Measurements from ENCODE around the gene RAB4B.
A peak's percentile ranks its signal among the peaks of the same experiment; 100 is the strongest.
"Not testable (repeated sequence)": the region's sequence is repeated elsewhere in the genome, so short reads cannot be mapped to it uniquely, and the experiment has no call there.

Gene RAB4B

DNA sequence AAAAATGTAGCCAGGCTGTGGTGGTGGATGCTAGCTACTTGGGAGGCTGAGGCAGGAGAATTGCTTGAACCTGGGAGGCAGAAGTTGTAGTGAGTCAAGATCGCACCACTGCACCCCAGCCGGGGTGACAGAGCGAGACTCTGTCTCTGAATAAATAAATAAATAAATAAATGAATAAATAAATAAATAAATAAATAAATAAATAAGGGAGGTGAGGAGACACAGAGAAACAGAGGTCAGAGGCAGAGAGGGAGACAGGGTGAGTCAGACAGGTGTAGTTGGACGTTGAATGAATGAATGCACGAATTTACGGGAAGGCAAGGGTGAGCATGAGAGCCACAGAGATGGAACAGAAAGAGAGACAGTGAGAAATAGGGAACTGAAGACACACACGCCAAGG lies 3.1 kb downstream of the RAB4B start:
- DNase-seq: no peak

DNA sequence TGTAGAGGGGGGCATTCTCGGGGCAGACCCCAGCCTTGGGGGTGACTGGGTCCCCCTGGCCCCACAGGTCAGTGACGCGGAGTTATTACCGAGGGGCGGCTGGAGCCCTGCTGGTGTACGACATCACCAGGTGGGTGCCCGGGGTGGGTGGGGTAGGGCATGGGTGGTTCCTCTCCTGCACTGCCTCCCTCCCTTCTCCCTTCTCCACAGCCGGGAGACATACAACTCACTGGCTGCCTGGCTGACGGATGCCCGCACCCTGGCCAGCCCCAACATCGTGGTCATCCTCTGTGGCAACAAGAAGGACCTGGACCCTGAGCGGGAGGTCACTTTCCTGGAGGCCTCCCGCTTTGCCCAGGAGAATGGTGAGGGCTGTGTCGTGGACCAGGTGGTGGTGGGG lies 5.7 kb downstream of the RAB4B start:
- DNase-seq: no peak

DNA sequence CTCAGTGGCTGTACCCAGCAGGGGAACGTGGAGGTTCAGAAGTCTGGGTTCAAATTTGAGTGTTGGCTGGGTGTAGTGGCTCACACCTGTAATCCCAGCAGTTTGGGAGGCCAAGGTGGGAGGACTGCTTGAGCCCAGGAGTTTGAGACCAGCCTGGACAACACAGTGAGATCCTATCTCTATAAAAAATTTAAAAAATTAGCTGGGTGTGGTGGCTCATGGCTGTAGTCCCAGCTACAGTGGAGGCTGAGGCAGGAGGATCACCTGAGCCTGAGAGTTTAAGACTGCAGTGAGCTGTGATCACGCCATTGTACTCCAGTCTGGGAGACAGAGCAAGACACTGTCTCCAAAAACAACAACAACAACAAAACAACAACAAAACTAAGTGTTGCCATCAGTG lies 6.1 kb downstream of the RAB4B start:
- not testable (repeated sequence) for DNase-seq

GRCh38 chr19:40785526-40785925 lies 7.5 kb downstream of the RAB4B start:
- DNase-seq: no peak

DNA sequence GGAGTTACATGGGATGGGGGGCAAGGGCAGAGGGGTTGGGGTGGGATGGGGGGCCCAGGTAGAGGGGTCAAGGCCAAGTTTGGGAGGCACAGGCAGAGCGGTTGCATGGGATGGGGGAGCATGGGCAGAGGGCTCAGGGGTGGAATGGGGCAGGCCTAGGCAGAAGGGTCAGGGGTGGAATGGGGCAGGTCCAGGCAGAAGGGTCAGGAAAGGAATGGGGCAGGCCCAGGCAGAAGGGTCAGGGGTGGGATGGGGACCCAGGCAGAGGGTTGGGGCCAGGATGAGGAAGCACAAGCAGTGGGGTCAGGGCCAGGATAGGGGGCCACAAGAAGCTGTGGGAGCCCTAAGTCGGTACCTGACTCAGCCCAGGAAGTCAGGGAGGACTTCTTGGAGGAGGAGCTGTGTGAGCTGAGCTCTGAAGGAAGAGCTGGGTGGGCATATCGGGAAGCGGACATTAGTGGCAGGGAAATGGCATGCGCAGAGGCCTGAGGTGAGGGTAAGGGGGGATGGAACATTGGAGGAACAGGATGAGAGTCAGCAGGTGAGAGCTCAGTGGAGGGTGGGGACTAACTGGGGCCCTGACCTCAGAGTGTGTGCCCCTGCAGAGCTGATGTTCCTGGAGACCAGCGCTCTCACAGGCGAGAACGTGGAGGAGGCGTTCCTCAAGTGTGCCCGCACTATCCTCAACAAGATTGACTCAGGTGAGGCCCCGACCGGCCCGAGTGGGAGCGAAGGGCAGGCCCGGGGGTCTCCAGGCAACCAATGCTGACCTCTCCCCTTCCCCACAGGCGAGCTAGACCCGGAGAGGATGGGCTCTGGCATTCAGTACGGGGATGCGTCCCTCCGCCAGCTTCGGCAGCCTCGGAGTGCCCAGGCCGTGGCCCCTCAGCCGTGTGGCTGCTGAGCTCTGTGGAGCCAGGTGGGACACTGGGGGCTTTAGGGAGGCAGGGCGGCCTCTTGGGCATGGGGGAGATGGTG lies 8.3 kb downstream of the RAB4B start:
- no peak for DNase-seq

GRCh38 chr19:40791349-40791748 lies 13.3 kb downstream of the RAB4B start:
- no peak for DNase-seq

GRCh38 chr19:40791996-40792395 lies 13.9 kb downstream of the RAB4B start:
- DNase-seq: no peak

DNA sequence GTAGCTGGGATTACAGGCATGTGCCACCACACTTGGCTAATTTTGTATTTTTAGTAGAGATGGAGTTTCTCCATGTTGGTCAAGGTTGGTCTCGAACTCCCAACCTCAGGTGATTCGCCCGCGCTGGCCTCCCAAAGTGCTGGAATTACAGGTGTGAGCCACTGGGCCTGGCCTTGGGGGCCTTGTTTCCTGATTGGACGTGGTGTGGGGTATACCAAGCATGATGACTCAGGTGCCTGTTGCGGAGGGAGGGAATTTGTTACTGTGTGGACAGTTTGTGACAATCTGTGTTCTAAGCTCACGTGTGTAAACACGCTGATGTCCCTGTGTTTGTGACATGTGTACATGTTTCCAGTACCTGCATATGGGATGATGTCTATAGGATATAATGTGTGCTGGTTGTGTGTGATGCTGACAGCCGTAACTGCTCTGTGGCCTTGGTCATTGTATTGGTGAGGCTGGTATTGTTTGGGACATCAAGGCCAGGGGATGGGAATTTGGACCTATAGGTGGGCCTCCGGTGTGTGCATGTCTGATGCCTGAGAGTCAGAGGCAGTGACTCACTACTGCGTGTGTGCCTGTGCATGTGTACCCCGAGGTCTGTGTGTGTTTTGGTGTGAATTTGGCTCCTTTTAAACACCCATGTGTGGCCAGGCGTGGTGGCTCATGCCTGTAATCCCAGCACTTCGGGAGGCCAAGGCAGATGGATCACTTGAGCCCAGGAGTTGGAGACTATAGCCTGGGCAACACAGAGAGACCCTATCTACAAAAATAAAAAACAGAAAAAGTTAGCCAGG lies 19.3 kb downstream of the RAB4B start:
- DNase-seq: no peak

DNA sequence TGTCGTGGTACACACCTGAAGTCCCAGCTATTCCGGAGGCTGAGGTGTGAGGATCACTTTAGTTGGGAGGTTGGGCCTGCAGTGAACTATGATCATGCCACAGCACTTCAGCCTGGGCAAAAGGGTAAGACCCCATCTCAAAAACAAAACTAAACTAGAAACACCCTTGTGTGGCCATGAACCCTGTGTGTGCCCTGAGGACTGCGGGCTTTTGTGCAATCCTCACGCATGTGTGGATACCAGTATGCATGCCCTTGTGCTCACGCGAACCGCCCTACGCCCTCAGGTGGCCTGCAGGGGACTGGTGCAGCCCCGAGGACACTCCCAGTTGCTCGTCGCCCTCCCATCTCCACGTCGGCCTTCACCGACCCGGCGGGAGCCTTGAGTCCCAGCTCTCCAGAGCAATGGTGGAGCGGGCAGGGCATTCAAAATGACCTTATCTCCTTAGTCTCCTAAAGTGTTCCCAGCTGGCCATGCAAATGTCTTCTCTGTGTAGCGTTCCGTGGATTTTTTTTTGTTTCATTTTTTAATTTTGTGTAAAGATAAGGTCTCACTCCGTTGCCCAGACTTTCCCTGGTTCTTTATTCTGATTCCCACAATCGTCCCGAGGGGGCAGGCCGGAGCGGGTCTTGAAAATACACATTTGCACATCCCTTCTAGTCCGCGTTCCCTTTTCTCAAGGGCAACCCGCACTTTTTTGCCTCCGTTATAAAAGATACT lies 20.1 kb downstream of the RAB4B start:
- peak; percentile 62 for DNase-seq

DNA sequence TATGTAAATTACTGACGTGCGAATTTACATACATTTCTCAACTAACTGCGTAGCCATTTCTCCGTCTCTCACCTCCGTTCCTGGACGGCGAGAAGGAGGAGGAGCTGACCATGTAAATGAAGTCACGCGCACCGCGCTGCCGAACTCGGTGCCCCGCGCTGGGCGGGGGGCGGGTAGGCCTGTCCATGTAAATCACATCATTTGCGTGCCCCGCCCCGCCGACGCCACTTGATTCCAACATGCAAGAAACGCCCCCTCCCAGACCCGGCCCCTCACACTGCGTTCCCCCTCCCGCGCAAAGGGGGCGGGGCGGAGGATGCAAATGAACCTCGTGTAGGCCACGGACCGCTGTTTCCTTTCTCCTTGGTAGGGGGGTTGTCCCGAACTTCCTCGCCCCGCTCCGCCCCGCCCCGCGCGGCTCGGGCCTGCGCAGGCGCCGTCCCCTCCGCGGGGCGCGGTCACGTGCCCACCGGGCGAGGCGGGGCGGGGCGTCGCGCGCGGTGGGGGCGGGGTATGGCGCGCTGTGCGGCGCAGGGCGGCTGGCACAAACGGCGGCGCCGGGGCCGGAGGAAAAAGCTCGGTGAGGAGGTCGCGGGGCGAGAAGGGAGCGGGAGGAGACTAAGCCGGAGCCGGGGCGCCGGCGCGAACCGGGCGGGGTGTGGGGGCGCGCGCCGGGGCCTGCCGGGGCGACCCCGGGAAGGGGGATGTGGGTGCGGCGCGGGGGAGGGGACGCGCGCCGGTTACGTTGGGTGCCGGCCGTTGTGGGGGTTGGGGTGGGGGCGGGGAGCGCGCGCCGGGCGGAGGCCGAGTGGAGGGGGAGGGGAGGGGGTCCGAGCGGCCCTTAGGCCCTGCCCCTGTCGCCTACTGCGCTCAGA lies 20.9 kb downstream of the RAB4B start, which contains the start of gene EGLN2:
Gene EGLN2 (plus strand): TSS at position 509 of the 875 bp plus-strand sequence. CDS start 1,382 bp downstream, outside the sequence.
- peak; percentile 100 for DNase-seq

GRCh38 chr19:40799558-40800338 lies 21.7 kb downstream of the RAB4B start:
- DNase-seq: no peak

GRCh38 chr19:40800339-40800996 lies 22.4 kb downstream of the RAB4B start:
- DNase-seq: no peak

GRCh38 chr19:40800997-40801377 lies 22.9 kb downstream of the RAB4B start:
- DNase-seq: no peak

- no peak for DNase-seq
Measured at GRCh38 chr19:40801426-40802299, 23.6 kb downstream of the RAB4B start.

GRCh38 chr19:40802300-40803169 lies 24.5 kb downstream of the RAB4B start:
- DNase-seq: no peak

DNA sequence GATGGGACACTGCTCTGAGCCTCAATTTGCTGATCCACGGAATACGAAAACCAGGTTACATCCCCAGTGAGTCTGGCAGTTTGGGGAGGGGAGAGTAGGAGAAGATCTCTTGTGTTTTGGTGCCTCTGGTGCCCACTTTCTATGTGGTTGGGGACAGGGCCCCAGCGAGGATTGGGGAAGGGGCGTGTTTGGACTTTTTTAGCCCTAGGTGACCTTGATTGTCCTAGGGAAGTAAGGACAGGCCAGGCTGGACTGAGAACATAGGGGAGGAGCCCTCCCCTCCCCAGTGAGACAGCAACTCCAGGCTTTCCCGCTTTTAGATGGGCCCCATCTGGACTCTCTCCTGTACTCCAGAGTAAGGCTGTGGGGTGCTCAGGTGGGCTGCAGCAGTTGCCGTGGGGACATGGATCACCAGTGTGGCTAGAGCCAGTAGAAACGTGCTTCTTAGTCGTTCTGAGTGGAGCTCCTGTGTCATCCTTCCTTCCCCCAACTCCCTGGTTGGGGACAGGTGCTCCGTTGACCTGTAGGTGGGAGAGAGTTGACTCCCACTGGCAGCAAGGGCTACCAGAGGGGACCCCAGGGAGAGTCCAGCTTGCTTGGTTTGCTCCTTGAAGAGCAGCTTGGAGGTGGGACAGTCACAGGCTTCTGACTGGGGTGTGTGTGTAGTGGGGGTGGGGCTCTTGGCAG lies 25.3 kb downstream of the RAB4B start:
- DNase-seq: no peak

GRCh38 chr19:40803857-40804782 lies 26.1 kb downstream of the RAB4B start:
- peak; percentile 68 for DNase-seq

Data from activated effector memory CD4-positive, alpha-beta T cell treated with Interleukin-2 at 50 U/mL for 16 hours (primary cell).